ENCODE data around the gene HIP1R.
"Not testable (repeated sequence)": the region's sequence is repeated elsewhere in the genome, so short reads cannot be mapped to it uniquely, and the experiment has no call there.

Gene HIP1R

DNA sequence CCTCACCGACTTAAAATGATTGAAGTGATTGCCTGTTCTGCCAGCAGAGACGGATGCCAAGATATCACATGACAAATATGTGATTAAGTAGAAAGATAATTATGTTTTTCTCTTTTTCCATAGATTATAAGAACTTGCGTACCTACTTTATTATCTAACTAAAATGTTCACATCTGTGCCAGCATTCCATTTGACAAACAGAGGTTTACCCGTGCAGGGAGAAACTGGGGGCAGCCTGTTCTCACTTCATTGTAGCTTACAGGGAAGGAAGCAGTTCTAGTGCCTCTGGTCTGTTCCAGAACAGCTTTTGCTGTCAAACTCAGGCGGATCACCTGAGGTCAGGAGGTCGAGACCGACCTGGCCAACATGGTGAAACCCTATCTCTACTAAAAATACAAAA, 31.3 kb upstream of the HIP1R start:
- no peak overlapping the region for H2AK5ac ChIP-seq (ENCODE audit: low read length, severe bottlenecking)
- no peak overlapping the region for H4K8ac ChIP-seq (ENCODE audit: low read length)
- no peak overlapping the region for H2BK120ac ChIP-seq (ENCODE audit: low read depth, low read length)
- no peak overlapping the region for H2BK5ac ChIP-seq (ENCODE audit: low read depth, low read length, poor library complexity, severe bottlenecking)
- H3K18ac ChIP-seq (ENCODE audit: low read depth in 1 of 2, low read length in 2 of 2) = no peak overlapping the region
- no peak overlapping the region for H3K4me3 ChIP-seq (ENCODE audit: insufficient read depth in 1 of 2, low read depth in 1 of 2, low read length in 2 of 2)
- H3K14ac ChIP-seq (ENCODE audit: low read length in 2 of 2) = no peak overlapping the region
- no peaks in the 10 kb centered on the region for H3K79me1 ChIP-seq (replicated peaks; ENCODE audit: low read length, poor library complexity, severe bottlenecking)
- H3K9me3 ChIP-seq (ENCODE audit: control insufficient read depth, low read length) = no peaks in the 10 kb centered on the region
- H2BK15ac ChIP-seq (ENCODE audit: low read depth, poor library complexity, severe bottlenecking) = no peak overlapping the region
- no peaks in the 10 kb centered on the region for H3K36me3 ChIP-seq (ENCODE audit: control insufficient read depth in 1 of 2, insufficient read depth in 2 of 2, low read depth in 1 of 2, low read length in 2 of 2)
- no peak overlapping the region for H3K4ac ChIP-seq (ENCODE audit: low read depth in 1 of 2, low read length in 2 of 2)
- H2AFZ ChIP-seq (ENCODE audit: low read depth, low read length) = no peak overlapping the region
- H2BK12ac ChIP-seq (ENCODE audit: low read length in 2 of 2) = no peak overlapping the region
- H3K27me3 ChIP-seq (ENCODE audit: control insufficient read depth in 1 of 2, insufficient read depth in 1 of 2, low read length in 2 of 2) = no peaks in the 10 kb centered on the region
- H4K91ac ChIP-seq (ENCODE audit: low read length) = no peak overlapping the region
- H3K27ac ChIP-seq (ENCODE audit: low read length, poor library complexity, severe bottlenecking) = no peak overlapping the region
- H3K4me1 ChIP-seq (ENCODE audit: control insufficient read depth, insufficient read depth, low read depth, low read length) = peaks cover 2% of the 10 kb centered on the region
- H3K9ac ChIP-seq (ENCODE audit: low read length) = no peak overlapping the region
- 95% methylated on average over 5 of the region's 7 CpGs for WGBS
- no peak for DNase-seq
- no peak overlapping the region for H3K4me2 ChIP-seq (ENCODE audit: low read length, poor library complexity, severe bottlenecking)
- no peak overlapping the region for H3K23ac ChIP-seq (ENCODE audit: low read length in 2 of 2)

DNA sequence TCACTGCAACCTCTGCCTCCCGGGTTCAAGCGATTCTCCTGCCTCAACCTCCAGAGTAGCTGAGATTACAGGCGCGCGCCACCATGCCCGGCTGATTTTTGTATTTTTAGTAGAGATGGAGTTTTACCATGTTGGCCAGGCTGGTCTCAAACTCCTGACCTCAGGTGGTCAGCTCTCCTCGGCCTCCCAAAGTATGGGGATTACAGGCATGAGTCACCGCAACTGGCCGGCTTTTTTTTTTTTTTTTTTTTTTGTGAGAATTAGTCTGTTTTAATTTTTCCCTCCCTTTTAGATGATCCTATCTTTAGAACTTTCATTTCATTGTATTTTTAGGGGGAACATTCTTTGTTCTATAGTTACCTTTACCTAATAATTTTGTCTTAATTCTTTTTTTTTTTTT, 30.3 kb upstream of the HIP1R start:
- WGBS = 88% methylated on average over 4 of the region's 9 CpGs
- not testable (repeated sequence) for H3K4me3 ChIP-seq (ENCODE audit: insufficient read depth in 1 of 2, low read depth in 1 of 2, low read length in 2 of 2)

DNA sequence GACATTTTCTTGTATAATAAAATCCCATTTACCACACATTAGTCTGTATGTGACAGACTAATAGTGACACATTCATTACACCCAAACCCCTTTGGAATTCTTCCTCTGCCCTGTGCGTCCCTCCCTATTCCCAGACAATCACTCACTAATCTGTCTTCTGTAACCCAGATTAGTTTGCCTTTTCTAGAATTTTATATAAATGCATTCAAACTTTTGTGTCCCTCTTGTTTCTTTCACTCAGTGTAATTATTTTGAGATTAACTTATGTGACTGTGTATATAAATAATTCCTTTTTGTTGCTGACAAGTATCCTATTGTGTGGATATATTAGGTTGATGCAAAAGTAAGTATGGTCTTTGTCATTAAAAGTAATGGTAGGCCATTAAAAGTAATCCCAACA, 27.6 kb upstream of the HIP1R start:
- WGBS = 100% methylated on average over 1 of the region's 1 CpG
- Histone ChIP-seq H3K4ac (ENCODE audit: low read depth in 1 of 2, low read length in 2 of 2) (no peak overlapping the region), H3K18ac (ENCODE audit: low read depth in 1 of 2, low read length in 2 of 2) (no peak overlapping the region), H4K91ac (ENCODE audit: low read length) (no peak overlapping the region), H3K9me3 (ENCODE audit: control insufficient read depth, low read length) (no peaks in the 10 kb centered on the region), H2AFZ (ENCODE audit: low read depth, low read length) (no peak overlapping the region), H3K27me3 (ENCODE audit: control insufficient read depth in 1 of 2, insufficient read depth in 1 of 2, low read length in 2 of 2) (no peaks in the 10 kb centered on the region), H2BK15ac (ENCODE audit: low read depth, poor library complexity, severe bottlenecking) (no peak overlapping the region), H2BK5ac (ENCODE audit: low read depth, low read length, poor library complexity, severe bottlenecking) (no peak overlapping the region), H2BK120ac (ENCODE audit: low read depth, low read length) (no peak overlapping the region), H3K4me1 (ENCODE audit: control insufficient read depth, insufficient read depth, low read depth, low read length) (peaks cover 1% of the 10 kb centered on the region), H3K14ac (ENCODE audit: low read length in 2 of 2) (no peak overlapping the region), H3K9ac (ENCODE audit: low read length) (no peak overlapping the region), H3K27ac (ENCODE audit: low read length, poor library complexity, severe bottlenecking) (no peak overlapping the region), H2AK5ac (ENCODE audit: low read length, severe bottlenecking) (no peak overlapping the region), H2BK12ac (ENCODE audit: low read length in 2 of 2) (no peak overlapping the region), H3K4me2 (ENCODE audit: low read length, poor library complexity, severe bottlenecking) (no peak overlapping the region), H3K4me3 (ENCODE audit: insufficient read depth in 1 of 2, low read depth in 1 of 2, low read length in 2 of 2) (no peak overlapping the region), H3K79me1 (replicated peaks; ENCODE audit: low read length, poor library complexity, severe bottlenecking) (no peaks in the 10 kb centered on the region), H3K36me3 (ENCODE audit: control insufficient read depth in 1 of 2, insufficient read depth in 2 of 2, low read depth in 1 of 2, low read length in 2 of 2) (no peaks in the 10 kb centered on the region), H3K23ac (ENCODE audit: low read length in 2 of 2) (no peak overlapping the region), H4K8ac (ENCODE audit: low read length) (no peak overlapping the region)
- DNase-seq = no peak

More for the DNA sequence above, 30.3 kb upstream of the HIP1R start:
- not testable (repeated sequence) for H3K36me3 ChIP-seq (ENCODE audit: control insufficient read depth in 1 of 2, insufficient read depth in 2 of 2, low read depth in 1 of 2, low read length in 2 of 2); H3K14ac ChIP-seq (ENCODE audit: low read length in 2 of 2); H2AK5ac ChIP-seq (ENCODE audit: low read length, severe bottlenecking); H3K4me2 ChIP-seq (ENCODE audit: low read length, poor library complexity, severe bottlenecking); H3K27me3 ChIP-seq (ENCODE audit: control insufficient read depth in 1 of 2, insufficient read depth in 1 of 2, low read length in 2 of 2); H3K9me3 ChIP-seq (ENCODE audit: control insufficient read depth, low read length); H3K4ac ChIP-seq (ENCODE audit: low read depth in 1 of 2, low read length in 2 of 2); H3K27ac ChIP-seq (ENCODE audit: low read length, poor library complexity, severe bottlenecking); H3K18ac ChIP-seq (ENCODE audit: low read depth in 1 of 2, low read length in 2 of 2); H4K8ac ChIP-seq (ENCODE audit: low read length); H3K79me1 ChIP-seq (replicated peaks; ENCODE audit: low read length, poor library complexity, severe bottlenecking); H2BK120ac ChIP-seq (ENCODE audit: low read depth, low read length); H3K4me1 ChIP-seq (ENCODE audit: control insufficient read depth, insufficient read depth, low read depth, low read length); H2BK5ac ChIP-seq (ENCODE audit: low read depth, low read length, poor library complexity, severe bottlenecking); H4K91ac ChIP-seq (ENCODE audit: low read length); H2AFZ ChIP-seq (ENCODE audit: low read depth, low read length); DNase-seq; H2BK15ac ChIP-seq (ENCODE audit: low read depth, poor library complexity, severe bottlenecking); H2BK12ac ChIP-seq (ENCODE audit: low read length in 2 of 2); H3K23ac ChIP-seq (ENCODE audit: low read length in 2 of 2); H3K9ac ChIP-seq (ENCODE audit: low read length)

DNA sequence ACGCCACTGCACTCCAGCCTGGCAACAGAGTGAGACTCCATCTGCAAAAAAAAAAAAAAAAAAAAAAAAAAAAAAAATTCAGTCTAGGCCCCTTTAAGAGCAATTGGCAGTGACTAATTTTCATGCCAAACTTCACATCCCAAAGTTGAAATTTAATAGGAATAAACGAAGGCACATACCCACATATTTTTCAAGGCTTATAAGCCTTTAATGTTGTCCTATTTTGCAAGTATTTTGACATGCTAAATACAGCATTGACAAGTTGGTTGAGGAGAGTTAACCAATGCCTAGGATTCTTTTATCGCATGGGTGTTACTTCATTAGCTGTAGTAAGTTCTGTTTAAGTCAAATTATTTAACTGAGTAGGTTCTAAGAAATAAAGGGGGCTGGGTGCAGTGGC, 23.5 kb upstream of the HIP1R start:
- H4K8ac ChIP-seq (ENCODE audit: low read length) = no peak overlapping the region
- H3K23ac ChIP-seq (ENCODE audit: low read length in 2 of 2) = no peak overlapping the region
- H3K36me3 ChIP-seq (ENCODE audit: control insufficient read depth in 1 of 2, insufficient read depth in 2 of 2, low read depth in 1 of 2, low read length in 2 of 2) = no peaks in the 10 kb centered on the region
- H3K79me1 ChIP-seq (replicated peaks; ENCODE audit: low read length, poor library complexity, severe bottlenecking) = no peaks in the 10 kb centered on the region
- peaks cover 1% of the 10 kb centered on the region for H3K4me1 ChIP-seq (ENCODE audit: control insufficient read depth, insufficient read depth, low read depth, low read length)
- H3K27ac ChIP-seq (ENCODE audit: low read length, poor library complexity, severe bottlenecking) = no peak overlapping the region
- no peak overlapping the region for H3K18ac ChIP-seq (ENCODE audit: low read depth in 1 of 2, low read length in 2 of 2)
- H3K4ac ChIP-seq (ENCODE audit: low read depth in 1 of 2, low read length in 2 of 2) = no peak overlapping the region
- no peak overlapping the region for H2AFZ ChIP-seq (ENCODE audit: low read depth, low read length)
- H2AK5ac ChIP-seq (ENCODE audit: low read length, severe bottlenecking) = no peak overlapping the region
- no peak overlapping the region for H3K4me2 ChIP-seq (ENCODE audit: low read length, poor library complexity, severe bottlenecking)
- DNase-seq = no peak
- no peak overlapping the region for H3K9ac ChIP-seq (ENCODE audit: low read length)
- no peaks in the 10 kb centered on the region for H3K27me3 ChIP-seq (ENCODE audit: control insufficient read depth in 1 of 2, insufficient read depth in 1 of 2, low read length in 2 of 2)
- H2BK5ac ChIP-seq (ENCODE audit: low read depth, low read length, poor library complexity, severe bottlenecking) = no peak overlapping the region
- H2BK12ac ChIP-seq (ENCODE audit: low read length in 2 of 2) = no peak overlapping the region
- H2BK15ac ChIP-seq (ENCODE audit: low read depth, poor library complexity, severe bottlenecking) = no peak overlapping the region
- H3K9me3 ChIP-seq (ENCODE audit: control insufficient read depth, low read length) = no peaks in the 10 kb centered on the region
- WGBS = 81% methylated on average over 3 of the region's 3 CpGs
- H2BK120ac ChIP-seq (ENCODE audit: low read depth, low read length) = no peak overlapping the region
- H3K14ac ChIP-seq (ENCODE audit: low read length in 2 of 2) = no peak overlapping the region
- H4K91ac ChIP-seq (ENCODE audit: low read length) = no peak overlapping the region
- no peak overlapping the region for H3K4me3 ChIP-seq (ENCODE audit: insufficient read depth in 1 of 2, low read depth in 1 of 2, low read length in 2 of 2)
